Stimulated activated CD8-positive, alpha-beta memory T cell treated with anti-CD3 and anti-CD28 coated beads, Interleukin-12 subunit alpha, Interleukin-12 subunit beta, amount 100 ng/mL, for 24 hours (primary cell): ENCODE results near the gene NRXN3.

Experiments used
- DNase-seq: peaks from one replicate; pipeline ENCODE4 v3.0.0-alpha.2; 2020; ENCODE audit errors: extremely low read depth

The NRXN3 gene

GRCh38 chr14:79279645-79280597 is 1109.7 kb downstream of the NRXN3 start:
- no peak for DNase-seq

GRCh38 chr14:79281244-79282152 is 1111.3 kb downstream of the NRXN3 start:
- DNase-seq, result no peak

DNA sequence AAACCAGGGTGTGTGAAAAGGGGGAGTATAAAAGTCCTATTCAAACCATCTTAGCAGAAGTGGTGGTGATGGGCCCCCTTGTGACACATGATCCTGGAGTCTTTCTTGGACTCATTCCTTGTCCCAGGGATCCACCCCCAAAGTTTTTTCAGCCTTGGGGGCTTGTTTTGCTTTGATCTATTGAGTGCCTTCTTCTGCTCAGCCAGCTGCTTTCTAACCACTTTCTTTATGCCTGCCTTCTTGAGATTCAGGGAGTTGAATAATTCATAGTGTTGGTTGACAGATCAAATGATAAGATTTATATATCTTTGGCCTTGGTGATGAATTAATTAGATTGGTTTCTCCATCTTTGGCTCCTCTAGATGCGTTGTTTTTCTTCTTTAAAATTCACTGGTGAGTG is 1114.4 kb downstream of the NRXN3 start:
- DNase-seq, result no peak

- no peak for DNase-seq
Measured at GRCh38 chr14:79285263-79285662, 1115.1 kb downstream of the NRXN3 start.

GRCh38 chr14:79287976-79288375 is 1117.8 kb downstream of the NRXN3 start:
- DNase-seq, result no peak

DNA sequence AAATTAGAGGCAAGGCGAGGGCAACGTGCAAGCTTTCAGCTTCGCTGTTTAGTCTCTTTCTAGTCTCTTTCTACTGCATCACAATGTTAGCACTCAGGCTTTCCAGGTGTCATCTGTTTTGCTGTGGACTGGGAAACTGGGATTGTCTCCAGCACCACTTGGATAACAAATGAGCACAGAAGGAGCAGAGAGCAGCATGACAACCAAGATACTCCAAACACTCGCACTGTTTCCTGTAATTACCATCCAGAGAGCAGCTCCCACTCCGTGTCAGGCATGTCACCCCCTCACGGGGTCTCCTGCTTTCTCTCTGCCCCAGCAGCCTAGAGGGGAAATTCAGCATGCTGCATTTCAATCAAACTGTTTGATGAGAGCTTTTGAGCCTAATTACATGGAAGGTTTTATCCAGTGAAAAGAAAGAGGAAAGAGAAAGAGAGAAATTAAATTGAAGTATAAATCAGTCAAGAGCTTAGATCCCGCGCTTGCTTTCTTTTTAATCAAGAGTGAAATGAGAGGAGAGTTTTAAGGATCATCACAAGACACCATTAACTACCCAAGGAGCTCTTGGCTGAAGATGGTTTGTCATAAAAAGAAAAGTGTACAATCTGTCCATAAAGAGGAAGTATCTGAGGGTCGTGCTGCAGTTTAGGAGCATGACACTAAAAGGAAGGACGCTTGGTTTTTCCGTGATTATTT is 1123.5 kb downstream of the NRXN3 start:
- DNase-seq, result no peak

- no peak for DNase-seq
Measured at GRCh38 chr14:79294499-79294898, 1124.3 kb downstream of the NRXN3 start.

DNA sequence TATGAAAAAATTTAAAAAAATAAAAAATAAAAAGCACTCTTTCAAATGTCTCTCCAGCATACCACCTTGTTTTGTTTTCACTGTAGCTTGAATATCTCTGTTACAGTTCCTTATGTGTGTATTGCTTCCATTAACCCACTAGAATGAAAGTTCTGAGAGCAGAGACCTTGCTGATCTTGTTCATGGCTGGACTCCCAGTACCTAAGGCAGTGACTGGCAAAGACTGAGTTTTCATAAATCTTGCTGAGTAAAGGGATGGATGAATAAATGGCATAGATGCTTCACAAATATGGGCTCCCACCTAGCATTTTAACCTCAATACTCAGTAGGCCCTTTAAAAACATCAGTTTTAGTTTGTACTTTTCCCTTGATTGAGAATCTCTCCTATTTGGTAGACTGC is 1125.2 kb downstream of the NRXN3 start:
- no peak for DNase-seq

DNA sequence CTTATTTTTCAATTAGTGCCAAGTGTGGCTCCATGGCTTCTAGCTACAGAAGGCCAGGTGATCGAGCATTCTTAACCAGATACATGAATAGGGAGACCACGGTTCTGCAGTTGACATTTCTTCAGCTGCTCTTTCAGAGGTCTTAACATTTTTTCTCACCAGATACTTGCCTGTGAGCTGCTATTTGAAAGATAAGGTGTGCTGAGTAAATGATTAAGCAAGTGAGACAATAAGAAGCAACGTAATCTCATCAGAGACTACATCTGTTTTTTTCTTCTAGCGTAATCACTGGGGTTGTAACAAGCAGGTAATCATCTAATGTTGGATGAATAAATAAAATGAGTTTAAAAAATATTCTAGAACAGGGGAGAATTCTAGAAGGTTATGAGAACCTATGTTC is 1128.2 kb downstream of the NRXN3 start:
- no peak for DNase-seq

GRCh38 chr14:79299162-79299561 is 1129.0 kb downstream of the NRXN3 start:
- DNase-seq, result no peak

GRCh38 chr14:79304279-79304678 is 1134.1 kb downstream of the NRXN3 start:
- no peak for DNase-seq

GRCh38 chr14:79306546-79306945 is 1136.4 kb downstream of the NRXN3 start:
- no peak for DNase-seq

DNA sequence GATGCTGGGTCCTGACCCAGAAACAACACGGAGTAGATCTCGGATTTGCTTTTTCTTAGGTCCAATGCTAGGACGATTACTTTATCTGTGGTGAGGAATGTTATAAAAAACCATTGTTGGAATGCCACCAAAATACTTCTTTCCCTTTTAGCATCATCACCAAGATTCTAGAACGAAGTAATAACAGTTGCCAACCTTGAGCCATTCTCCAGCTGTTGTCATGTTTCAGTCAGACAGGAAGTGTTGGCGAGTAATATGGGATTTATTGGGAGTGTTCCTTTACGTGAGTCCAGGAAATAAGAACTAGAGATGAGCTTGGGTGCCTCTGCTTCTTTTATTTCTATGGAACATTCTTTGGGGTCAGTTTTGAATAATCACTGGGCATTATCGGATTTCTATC is 1148.2 kb downstream of the NRXN3 start:
- DNase-seq, result no peak

DNA sequence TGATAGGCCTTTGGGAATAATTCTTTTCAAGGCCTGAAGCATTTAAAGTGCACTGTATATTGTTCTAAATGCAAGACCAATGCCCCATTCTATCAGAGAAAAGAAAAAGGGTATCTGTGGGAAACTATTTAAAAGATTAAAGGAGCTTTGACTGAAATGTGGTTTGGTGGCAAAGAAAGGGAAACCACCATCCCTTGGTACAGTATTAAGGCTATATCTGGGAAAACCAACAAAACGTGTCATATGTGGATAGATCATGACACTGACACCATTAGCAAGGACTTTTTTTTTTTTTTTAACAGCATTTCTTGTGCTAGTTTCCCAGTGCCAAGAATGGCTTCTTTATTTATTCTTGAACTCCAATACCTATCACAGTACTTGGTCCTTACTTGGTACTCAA is 1150.4 kb downstream of the NRXN3 start:
- DNase-seq, result no peak

GRCh38 chr14:79321070-79321469 is 1150.9 kb downstream of the NRXN3 start:
- DNase-seq, result no peak

GRCh38 chr14:79325071-79325470 is 1154.9 kb downstream of the NRXN3 start:
- no peak for DNase-seq

GRCh38 chr14:79325557-79325956 is 1155.4 kb downstream of the NRXN3 start:
- DNase-seq, result no peak

GRCh38 chr14:79328863-79329262 is 1158.7 kb downstream of the NRXN3 start:
- no peak for DNase-seq

- no peak for DNase-seq
Measured at GRCh38 chr14:79331830-79332229, 1161.7 kb downstream of the NRXN3 start.

- no peak for DNase-seq
Measured at GRCh38 chr14:79332504-79333197, 1162.5 kb downstream of the NRXN3 start.

- no peak for DNase-seq
Measured at GRCh38 chr14:79333198-79333546, 1163.0 kb downstream of the NRXN3 start.

GRCh38 chr14:79334272-79334671 is 1164.1 kb downstream of the NRXN3 start:
- no peak for DNase-seq
